Esophagus muscularis mucosa (tissue), 4 donors: ENCODE data around the gene SLC7A7. TPM values are rescaled to one million over a fixed set of nuclear protein-coding genes. Genes with fewer than 3 reads are reported as not detected.
A peak's percentile ranks its signal among the peaks of the same experiment; 100 is the strongest.

Source experiments
- DNase-seq: peaks from one replicate; pipeline ENCODE4 v3.0.0-alpha.2; 2017; ENCODE audit errors: extremely low spot score
- H3K27ac ChIP-seq, 4 donors: fragments of 200-600 bp; sonication (generic); replicated peaks in 1 of 4; 1 replicate in 3 of 4; 2 replicates in 1 of 4; pipeline ENCODE4 v1.5.1; 2016 to 2019; ENCODE audit warnings: mild to moderate bottlenecking in 1 of 4
- H3K27me3 ChIP-seq, 4 donors: fragments of 200-600 bp; sonication (generic); one replicate each; pipeline versions ENCODE4 v1.5.1 to v1.6.0; 2016 to 2019
- H3K36me3 ChIP-seq, 4 donors: fragments of 200-600 bp; sonication (generic); one replicate each; pipeline ENCODE4 v1.5.1; 2016 to 2019
- H3K4me1 ChIP-seq, 4 donors: fragments of 200-600 bp; sonication (generic); one replicate each; pipeline ENCODE4 v1.5.1; 2016 to 2019
- H3K4me3 ChIP-seq, 4 donors: fragments of 200-600 bp; sonication (generic); 1 replicate in 2 of 4; 2 replicates in 2 of 4; pipeline ENCODE4 v1.5.1; 2016 to 2019; ENCODE audit warnings: mild to moderate bottlenecking in 4 of 4, moderate library complexity in 1 of 4
- H3K9me3 ChIP-seq, 4 donors: fragments of 200-600 bp; sonication (generic); 1 replicate in 3 of 4; 2 replicates in 1 of 4; pipeline ENCODE4 v1.5.1; 2016 to 2019
- CTCF ChIP-seq, 3 experiments: fragments of 200-600 bp in 2 of 3; fragments of 450-650 bp in 1 of 3; sonication (generic) in 2 of 3; IDR thresholded peaks; one replicate each; pipeline ENCODE4 v1.5.1; 2017 to 2019; ENCODE audit warnings: antibody characterized with exemption in 3 of 3, mild to moderate bottlenecking in 2 of 3, moderate library complexity in 1 of 3
- EP300 ChIP-seq: sonication (generic); formaldehyde crosslinking; IDR thresholded peaks from one replicate; pipeline ENCODE4 v1.6.1; 2017; ENCODE audit warnings: antibody characterized with exemption
- POLR2A ChIP-seq: fragments of 450-650 bp; IDR thresholded peaks from one replicate; pipeline ENCODE4 v1.6.1; 2017; ENCODE audit warnings: antibody characterized with exemption, moderate library complexity, mild to moderate bottlenecking, low read depth
- POLR2AphosphoS5 ChIP-seq, 2 donors: sonication (generic); formaldehyde crosslinking; IDR thresholded peaks; one replicate each; pipeline ENCODE4 v1.6.1; 2017; ENCODE audit warnings: antibody characterized with exemption in 2 of 2
- WGBS: methylation state at CpG from one replicate; pipeline ENCODE4 v1.1.5; 2018; 5-methylcytosine and 5-hydroxymethylcytosine counted together
- intact Hi-C: fragments of 100-400 bp; cut with DNase I; formaldehyde crosslinking; loops from one replicate; pipeline ENCODE4 v1.15.1; 2023
- total RNA-seq, 4 donors: library from RNA; depleted of rRNA; stranded (reverse); fragments of >200 nt; gene quantifications; one replicate each; pipeline versions ENCODE4 v1.1.0 to v1.2.1, GENCODE V29; 2016

SLC7A7 gene
- total RNA-seq, 4 donors from 2014 or later: 9.6 to 22.9 (median 15.3) TPM

- Histone ChIP-seq H3K36me3 (peaks cover 32 to 62% (median 55%) of the 10 kb centered on the region in 4 donors), H3K27ac (no peak overlapping the region), H3K4me1 (peaks cover 20 to 32% (median 26%) of the 10 kb centered on the region in 4 donors), H3K4me3 (no peak overlapping the region), H3K9me3 (no peaks in the 10 kb centered on the region), H3K27me3 (no peaks in the 10 kb centered on the region)
- TF ChIP-seq CTCF (IDR thresholded peaks at IDR 0.05) (no peak), POLR2A (no peak), POLR2AphosphoS5 (IDR thresholded peaks at IDR 0.05) (no peak), EP300 (no peak)
- intact Hi-C loops: no loop called here
- DNase-seq: no peak
- 97% methylated on average over 4 of the region's 4 CpGs for WGBS
Measured at GRCh38 chr14:22768947-22769346, 46.3 kb downstream of the SLC7A7 start.

- TF ChIP-seq EP300 (no peak), CTCF (IDR thresholded peaks at IDR 0.05) (no peak), POLR2A (no peak), POLR2AphosphoS5 (IDR thresholded peaks at IDR 0.05) (no peak)
- Histone ChIP-seq H3K4me1 (peaks cover 20 to 32% (median 26%) of the 10 kb centered on the region in 4 donors), H3K36me3 (peaks cover 26 to 45% (median 43%) of the 10 kb centered on the region in 4 donors), H3K27me3 (no peaks in the 10 kb centered on the region), H3K9me3 (peaks cover 0 to 5% (median 2%) of the 10 kb centered on the region in 4 donors), H3K27ac (peak overlapping the region; percentile 81 to 90 (median 86)), H3K4me3 (peak overlapping the region; percentile 73 to 92 (median 90))
- intact Hi-C loops: no loop called here
- DNase-seq: no peak
- WGBS: 2% methylated on average over 6 of the region's 6 CpGs
Measured at GRCh38 chr14:22767323-22767589, 48.0 kb downstream of the SLC7A7 start.

GRCh38 chr14:22766457-22767322 lies 48.5 kb downstream of the SLC7A7 start, which contains the start of gene OXA1L:
OXA1L (plus strand) TSS chr14:22766688; CDS start chr14:22766702, 14 bp downstream.
- Histone ChIP-seq H3K27ac (peak within 1 kb of the TSS; percentile 81 to 90 (median 86)), H3K36me3 (peaks cover 23 to 40% (median 39%) of the 10 kb centered on the region in 4 donors), H3K4me1 (peaks cover 20 to 32% (median 26%) of the 10 kb centered on the region in 4 donors), H3K9me3 (peaks cover 0 to 11% (median 8%) of the 10 kb centered on the region in 4 donors), H3K4me3 (peak within 1 kb of the TSS; percentile 73 to 92 (median 90)), H3K27me3 (no peaks in the 10 kb centered on the region)
- TF ChIP-seq POLR2AphosphoS5 (IDR thresholded peaks at IDR 0.05) (peak; percentile 83 to 93), EP300 (no peak), CTCF (IDR thresholded peaks at IDR 0.05) (no peak), POLR2A (peak; percentile 39)
- under 1% methylated on average over 32 of the region's 56 CpGs for WGBS
- intact Hi-C loops: no loop called here
- DNase-seq: peak; percentile 99

- Histone ChIP-seq H3K4me1 (peaks cover 20 to 32% (median 26%) of the 10 kb centered on the region in 4 donors), H3K36me3 (peaks cover under 1 to 17% (median 16%) of the 10 kb centered on the region in 4 donors), H3K9me3 (peaks cover 0 to 20% (median 12%) of the 10 kb centered on the region in 4 donors), H3K4me3 (no peak overlapping the region), H3K27me3 (no peaks in the 10 kb centered on the region), H3K27ac (no peak overlapping the region)
- intact Hi-C loops: no loop called here
- TF ChIP-seq CTCF (IDR thresholded peaks at IDR 0.05) (no peak), POLR2A (no peak), EP300 (no peak), POLR2AphosphoS5 (IDR thresholded peaks at IDR 0.05) (no peak)
- no peak for DNase-seq
- 60% methylated on average over 4 of the region's 4 CpGs for WGBS
Measured at GRCh38 chr14:22764382-22764781, 50.9 kb downstream of the SLC7A7 start.
